Hepatocyte (in vitro differentiated cells): ENCODE results near the gene GLCCI1. TPM values are rescaled to one million over a fixed set of nuclear protein-coding genes. Genes with fewer than 3 reads are reported as not detected.

Source experiments
- DNase-seq: peaks from one replicate; pipeline ENCODE4 v3.0.0-alpha.2; 2016; ENCODE audit warnings: low spot score
- H2AFZ ChIP-seq: fragments of 200-600 bp; sonication (generic); 2 replicates; pipeline ENCODE4 v1.6.0; 2016; ENCODE audit warnings: antibody characterized with exemption, mild to moderate bottlenecking
- H3K27ac ChIP-seq: fragments of 200-600 bp; sonication (generic); 2 replicates; pipeline ENCODE4 v1.5.1; 2016; ENCODE audit warnings: mild to moderate bottlenecking
- H3K27me3 ChIP-seq: fragments of 200-600 bp; sonication (generic); 2 replicates; pipeline ENCODE4 v1.6.1; 2016
- H3K36me3 ChIP-seq: fragments of 200-600 bp; sonication (generic); replicated peaks from 2 replicates; pipeline ENCODE4 v1.5.1; 2016; ENCODE audit warnings: low read depth; ENCODE audit not compliant: insufficient read depth
- H3K4me1 ChIP-seq: fragments of 200-600 bp; sonication (generic); 2 replicates; pipeline ENCODE4 v1.5.1; 2016; ENCODE audit warnings: mild to moderate bottlenecking, moderate library complexity; ENCODE audit not compliant: insufficient read depth
- H3K4me2 ChIP-seq: fragments of 200-600 bp; sonication (generic); 2 replicates; pipeline ENCODE4 v1.6.0; 2016
- H3K4me3 ChIP-seq: fragments of 200-600 bp; sonication (generic); 2 replicates; pipeline ENCODE4 v1.5.1; 2016; ENCODE audit warnings: mild to moderate bottlenecking
- H3K79me2 ChIP-seq: fragments of 200-600 bp; sonication (generic); 2 replicates; pipeline ENCODE4 v1.6.0; 2017; ENCODE audit warnings: mild to moderate bottlenecking
- H3K9me2 ChIP-seq: fragments of 200-600 bp; sonication (generic); replicated peaks from 2 replicates; pipeline ENCODE4 v1.6.0; 2017; ENCODE audit warnings: mild to moderate bottlenecking; ENCODE audit not compliant: insufficient read depth
- H3K9me3 ChIP-seq: fragments of 200-600 bp; sonication (generic); 2 replicates; pipeline ENCODE4 v1.5.1; 2016; ENCODE audit warnings: low read depth, mild to moderate bottlenecking
- H4K20me1 ChIP-seq: fragments of 200-600 bp; sonication (generic); 2 replicates; pipeline ENCODE4 v1.6.0; 2016; ENCODE audit warnings: mild to moderate bottlenecking; ENCODE audit not compliant: insufficient read depth, poor library complexity, severe bottlenecking
- EZH2 ChIP-seq: fragments of 200-600 bp; sonication (generic); IDR thresholded peaks from 2 replicates; pipeline ENCODE4 v1.6.1; 2016; ENCODE audit warnings: antibody characterized with exemption, mild to moderate bottlenecking, borderline replicate concordance
- EZH2phosphoT487 ChIP-seq: fragments of 200-600 bp; sonication (generic); IDR thresholded peaks from one replicate; pipeline ENCODE4 v1.6.1; 2018; ENCODE audit warnings: antibody characterized with exemption, mild to moderate bottlenecking, low read depth, moderate library complexity; ENCODE audit not compliant: unreplicated experiment, severe bottlenecking
- WGBS: methylation state at CpG from one replicate; pipeline ENCODE4 v1.1.6; 2016; ENCODE audit warnings: low lambda C conversion rate; ENCODE audit errors: missing lambda C conversion rate; 5-methylcytosine and 5-hydroxymethylcytosine counted together
- polyA plus RNA-seq: library from polyadenylated mRNA; unstranded; fragments of >200 nt; fragmentation: Nextera tagmentation; extraction: Ambion mirVana; gene quantifications from 2 replicates; pipeline ENCODE4 v1.2.1, GENCODE V29; 2016
- total RNA-seq: library from RNA; depleted of rRNA; stranded (reverse); fragments of >200 nt; gene quantifications from 2 replicates; pipeline ENCODE4 v1.2.3, GENCODE V29; 2014
- TF ChIP-seq, protein P1 (sequence below): fragments of 200-600 bp; sonication (generic); IDR thresholded peaks from 2 replicates; pipeline ENCODE4 v1.5.1; 2016; ENCODE audit warnings: antibody characterized with exemption, mild to moderate bottlenecking; ENCODE audit not compliant: poor library complexity

GLCCI1 gene
- total and polyA plus RNA-seq, 2 experiments from 2014 or later, result 15.7 to 21.4 TPM

DNA sequence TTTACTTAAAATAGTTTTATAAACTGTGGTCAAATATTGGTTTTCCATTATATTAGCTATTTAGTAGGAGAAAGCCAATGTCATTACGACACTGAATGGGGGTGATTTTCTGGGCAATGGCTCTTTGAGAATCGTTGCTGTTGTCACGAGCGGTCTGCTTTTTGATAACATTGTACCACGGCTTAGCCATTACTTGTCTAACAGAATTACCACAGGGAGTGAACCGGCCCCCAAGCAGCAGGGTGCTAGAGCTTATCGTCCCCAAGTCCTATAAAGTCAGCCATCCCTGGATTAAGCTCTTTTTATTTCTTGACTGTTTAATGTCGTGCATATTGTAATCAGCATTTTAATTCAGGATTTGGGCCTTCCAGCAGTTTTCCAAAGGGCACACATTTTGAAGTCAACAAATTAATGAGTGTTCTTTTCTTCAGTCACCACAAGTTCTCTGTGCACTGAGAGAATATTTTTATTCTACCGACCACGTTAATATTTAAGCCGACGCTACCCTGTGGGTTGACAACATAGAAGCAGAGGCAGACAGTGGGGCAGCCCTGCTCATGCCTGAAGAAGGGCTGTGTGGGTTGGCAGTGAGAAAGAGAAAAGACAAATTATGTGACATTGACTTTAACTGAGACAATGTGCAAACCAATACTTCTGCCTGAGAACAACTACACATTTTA, 167.6 kb downstream of the GLCCI1 start:
- Histone ChIP-seq H2AFZ (no peak overlapping the region), H3K36me3 (no peaks in the 10 kb centered on the region), H3K27me3 (no peaks in the 10 kb centered on the region), H3K9me2 (no peaks in the 10 kb centered on the region), H3K27ac (no peak overlapping the region), H4K20me1 (no peaks in the 10 kb centered on the region), H3K9me3 (no peaks in the 10 kb centered on the region), H3K4me3 (no peak overlapping the region), H3K79me2 (no peaks in the 10 kb centered on the region), H3K4me1 (no peaks in the 10 kb centered on the region), H3K4me2 (no peak overlapping the region)
- TF ChIP-seq, protein P1, sequence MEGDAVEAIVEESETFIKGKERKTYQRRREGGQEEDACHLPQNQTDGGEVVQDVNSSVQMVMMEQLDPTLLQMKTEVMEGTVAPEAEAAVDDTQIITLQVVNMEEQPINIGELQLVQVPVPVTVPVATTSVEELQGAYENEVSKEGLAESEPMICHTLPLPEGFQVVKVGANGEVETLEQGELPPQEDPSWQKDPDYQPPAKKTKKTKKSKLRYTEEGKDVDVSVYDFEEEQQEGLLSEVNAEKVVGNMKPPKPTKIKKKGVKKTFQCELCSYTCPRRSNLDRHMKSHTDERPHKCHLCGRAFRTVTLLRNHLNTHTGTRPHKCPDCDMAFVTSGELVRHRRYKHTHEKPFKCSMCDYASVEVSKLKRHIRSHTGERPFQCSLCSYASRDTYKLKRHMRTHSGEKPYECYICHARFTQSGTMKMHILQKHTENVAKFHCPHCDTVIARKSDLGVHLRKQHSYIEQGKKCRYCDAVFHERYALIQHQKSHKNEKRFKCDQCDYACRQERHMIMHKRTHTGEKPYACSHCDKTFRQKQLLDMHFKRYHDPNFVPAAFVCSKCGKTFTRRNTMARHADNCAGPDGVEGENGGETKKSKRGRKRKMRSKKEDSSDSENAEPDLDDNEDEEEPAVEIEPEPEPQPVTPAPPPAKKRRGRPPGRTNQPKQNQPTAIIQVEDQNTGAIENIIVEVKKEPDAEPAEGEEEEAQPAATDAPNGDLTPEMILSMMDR, result no peak
- no peak for TF ChIP-seq EZH2
- TF ChIP-seq EZH2phosphoT487, result no peak
- 88% methylated on average over 12 of the region's 12 CpGs for WGBS
- DNase-seq, result no peak
